K562 (cell line): ENCODE results near the gene DCPS. TPM values are rescaled to one million over a fixed set of nuclear protein-coding genes. Genes with fewer than 3 reads are reported as not detected.
A peak's percentile ranks its signal among the peaks of the same experiment; 100 is the strongest.

Experiments used
- ATAC-seq: fragments of 200-7000 bp; cut with Tn5 transposase; 3 replicates; pipeline ENCODE4 v1.9.1; 2020; ENCODE audit warnings: moderate library complexity
- BruUV-seq: library from RNA; stranded (reverse); fragments of 400-500 nt; replicated peaks from 2 replicates; lab custom pipeline; 2021; lab: Mats Ljungman, UMichigan
- CTCF ChIA-PET: fragments of 300-600 bp; formaldehyde crosslinking; extraction: SDS; loops from one replicate; lab custom pipeline; 2021; ENCODE audit warnings: low intra/inter-chr PET ratio; lab: Yijun Ruan, JAX
- POLR2A ChIA-PET: fragments of 300-600, 350-650 bp; sonication (Branson Sonifier 250); formaldehyde crosslinking; extraction: SDS; loops from one replicate; lab custom pipeline; 2021; ENCODE audit warnings: antibody characterized with exemption, inconsistent platforms; lab: Yijun Ruan, JAX
- DNase-seq, 4 experiments: peaks; one replicate each; pipeline versions ENCODE4 v3.0.0 to v3.0.0-alpha.2; 2011 to 2018; ENCODE audit warnings: low spot score in 3 of 4, mixed read lengths in 3 of 4; ENCODE audit errors: extremely low read depth in 1 of 4
- FAIRE-seq: peaks from 2 replicates; lab custom pipeline; 2011; peaks lifted over from hg19 to GRCh38; lab: Jason Lieb, UNC
- H2AFZ ChIP-seq: 2 replicates; pipeline ENCODE4 v1.6.0; 2011; ENCODE audit warnings: low read depth, low read length, control low read depth, inconsistent platforms
- H3K27ac ChIP-seq: fragments of 200-600 bp; 3 replicates; pipeline ENCODE4 v1.8.0; 2011; ENCODE audit warnings: low read depth, mild to moderate bottlenecking, control low read depth, inconsistent platforms, low read length, moderate library complexity, mixed read lengths; ENCODE audit errors: extremely low read depth
- H3K27me3 ChIP-seq, 2 experiments: fragments of 300-600 bp in 1 of 2; 2 replicates in 1 of 2; 3 replicates in 1 of 2; pipeline versions ENCODE4 v1.6.0 to v1.8.0; 2011; ENCODE audit warnings: inconsistent platforms in 2 of 2, low read length in 2 of 2, mild to moderate bottlenecking in 1 of 2, mixed read lengths in 1 of 2, moderate library complexity in 1 of 2; ENCODE audit not compliant: control insufficient read depth in 2 of 2, insufficient read depth in 2 of 2
- H3K36me3 ChIP-seq: fragments of 300-600 bp; 3 replicates; pipeline ENCODE4 v1.8.0; 2011; ENCODE audit warnings: mild to moderate bottlenecking, low read length, inconsistent platforms; ENCODE audit not compliant: control insufficient read depth, insufficient read depth
- H3K4me1 ChIP-seq, 2 experiments: fragments of 200-600 bp in 1 of 2; replicated peaks in 1 of 2; 2 replicates in 1 of 2; 3 replicates in 1 of 2; pipeline versions ENCODE4 v1.5.1 to v1.8.0; 2011; ENCODE audit warnings: inconsistent platforms in 2 of 2, low read length in 2 of 2, mild to moderate bottlenecking in 1 of 2, mixed read lengths in 1 of 2, moderate library complexity in 1 of 2; ENCODE audit not compliant: control insufficient read depth in 2 of 2, insufficient read depth in 2 of 2
- H3K4me2 ChIP-seq: 2 replicates; pipeline ENCODE4 v1.6.1; 2011; ENCODE audit warnings: low read length, control low read depth, inconsistent platforms, mixed read lengths; ENCODE audit not compliant: insufficient read depth
- H3K4me3 ChIP-seq: fragments of 200-600 bp; sonication (generic), shearing (Covaris generic); 2 replicates; pipeline ENCODE4 v1.5.1; 2016; ENCODE audit warnings: control low read depth, inconsistent platforms
- H3K79me2 ChIP-seq: fragments of 200-600 bp; 3 replicates; pipeline ENCODE4 v1.8.0; 2011; ENCODE audit warnings: low read length, inconsistent platforms; ENCODE audit not compliant: control insufficient read depth, insufficient read depth
- H3K9ac ChIP-seq, 2 experiments: 2 replicates each; pipeline versions ENCODE4 v1.6.0 to v1.6.1; 2011; ENCODE audit warnings: low read depth in 2 of 2, low read length in 2 of 2, control low read depth in 1 of 2, inconsistent platforms in 1 of 2, mild to moderate bottlenecking in 1 of 2, mixed read lengths in 1 of 2; ENCODE audit not compliant: insufficient read depth in 1 of 2
- H3K9me1 ChIP-seq: one replicate; pipeline ENCODE4 v1.6.0; 2011; ENCODE audit warnings: inconsistent platforms, mild to moderate bottlenecking, low read length, moderate library complexity; ENCODE audit not compliant: control insufficient read depth, insufficient read depth
- H3K9me3 ChIP-seq: replicated peaks from 2 replicates; pipeline ENCODE4 v1.5.1; 2011; ENCODE audit warnings: low read depth, low read length, inconsistent platforms; ENCODE audit not compliant: control insufficient read depth, insufficient read depth
- H4K20me1 ChIP-seq: replicated peaks from 2 replicates; pipeline ENCODE4 v1.6.1; 2011; ENCODE audit warnings: low read length, inconsistent platforms, mixed read lengths; ENCODE audit not compliant: control insufficient read depth, insufficient read depth
- C11orf30 ChIP-seq: fragments of 450-650 bp; IDR thresholded peaks from 2 replicates; pipeline ENCODE4 v1.6.1; 2016; ENCODE audit warnings: low read depth, mild to moderate bottlenecking
- DACH1 ChIP-seq: fragments of 450-650 bp; IDR thresholded peaks from 2 replicates; pipeline ENCODE4 v1.6.1; 2018; ENCODE audit not compliant: partially characterized antibody
- E2F3 ChIP-seq: fragments of 250-450 bp; sonication (Bioruptor Pico); IDR thresholded peaks from 2 replicates; pipeline ENCODE4 v1.4.0; 2020; ENCODE audit warnings: mild to moderate bottlenecking
- FIP1L1 ChIP-seq: fragments of 200-400 bp; formaldehyde crosslinking; IDR thresholded peaks from 2 replicates; pipeline ENCODE4 v1.6.1; 2018; ENCODE audit warnings: mild to moderate bottlenecking, low read depth, low read length; ENCODE audit not compliant: poor library complexity, severe bottlenecking
- MAFF ChIP-seq: IDR thresholded peaks from 2 replicates; pipeline ENCODE4 v1.6.1; 2012; ENCODE audit warnings: low read length, improper control_type of control experiment
- MAFG ChIP-seq: fragments of 450-650 bp; conservative IDR thresholded peaks from 2 replicates; pipeline ENCODE4 v1.6.1; 2016; ENCODE audit warnings: missing genetic modification characterization, missing compliant biosample characterization
- MAFK ChIP-seq: IDR thresholded peaks from 2 replicates; pipeline ENCODE4 v1.6.1; 2011; ENCODE audit warnings: low read length, improper control_type of control experiment
- WHSC1 ChIP-seq: IDR thresholded peaks from one replicate; pipeline ENCODE4 v1.6.1; 2012; ENCODE audit warnings: low read length, control low read depth, inconsistent platforms
- ZNF316 ChIP-seq: fragments of 450-650 bp; IDR thresholded peaks from 2 replicates; pipeline ENCODE4 v1.6.1; 2016
- WGBS: fragments of 100-300 bp; shearing (Covaris generic); methylation state at CpG from one replicate; pipeline ENCODE4 v1.1.6; 2016; ENCODE audit warnings: low coverage, mixed read lengths; ENCODE audit not compliant: insufficient coverage; ENCODE audit errors: missing lambda C conversion rate; 5-methylcytosine and 5-hydroxymethylcytosine counted together
- in situ Hi-C: fragments of 300-500 bp; cut with MboI; formaldehyde crosslinking; loops from 4 replicates; pipeline ENCODE4 v1.15.0; 2018; ENCODE audit warnings: inconsistent platforms, mixed read lengths
- intact Hi-C: fragments of 100-400 bp; cut with micrococcal nuclease; formaldehyde crosslinking; loops from 2 replicates; pipeline ENCODE4 v1.14.2; 2022
- polyA plus RNA-seq, 8 experiments: library from polyadenylated mRNA; depleted of rRNA in 4 of 8; stranded (reverse) in 5 of 8; unstranded in 3 of 8; fragments of >200 nt; fragmentation: Nextera tagmentation in 2 of 8; fragmentation: Illumina TruSeq in 1 of 8; extraction: Ambion mirVana in 2 of 8; extraction: Trizol in 1 of 8; gene quantifications; 2 replicates each; pipeline versions ENCODE4 v1.2.1 to v1.2.3, GENCODE V29; 2011 to 2014; ENCODE audit warnings: inconsistent platforms in 1 of 8, missing spikeins in 1 of 8
- total RNA-seq, 7 experiments: library from RNA; depleted of rRNA in 6 of 7; stranded (reverse); fragments of >200 nt in 6 of 7; fragmentation: Illumina TruSeq in 2 of 7; extraction: Trizol in 2 of 7; gene quantifications; 2 replicates each; pipeline versions ENCODE4 v1.2.1 to v1.2.3, GENCODE V29; 2011 to 2021; ENCODE audit warnings: low replicate concordance in 1 of 7
- TF ChIP-seq, protein P1 (sequence below): fragments of 250-450 bp; sonication (Bioruptor Pico); IDR thresholded peaks from 2 replicates; pipeline ENCODE4 v1.8.0; 2021; ENCODE audit warnings: mild to moderate bottlenecking, moderate library complexity

The DCPS gene
- total and polyA plus RNA-seq, 9 of the 15 experiments (the other 6 are each of a cell fraction or from before 2014, with no cell fraction given): 8.7 to 38.1 (median 17.9) TPM

DNA sequence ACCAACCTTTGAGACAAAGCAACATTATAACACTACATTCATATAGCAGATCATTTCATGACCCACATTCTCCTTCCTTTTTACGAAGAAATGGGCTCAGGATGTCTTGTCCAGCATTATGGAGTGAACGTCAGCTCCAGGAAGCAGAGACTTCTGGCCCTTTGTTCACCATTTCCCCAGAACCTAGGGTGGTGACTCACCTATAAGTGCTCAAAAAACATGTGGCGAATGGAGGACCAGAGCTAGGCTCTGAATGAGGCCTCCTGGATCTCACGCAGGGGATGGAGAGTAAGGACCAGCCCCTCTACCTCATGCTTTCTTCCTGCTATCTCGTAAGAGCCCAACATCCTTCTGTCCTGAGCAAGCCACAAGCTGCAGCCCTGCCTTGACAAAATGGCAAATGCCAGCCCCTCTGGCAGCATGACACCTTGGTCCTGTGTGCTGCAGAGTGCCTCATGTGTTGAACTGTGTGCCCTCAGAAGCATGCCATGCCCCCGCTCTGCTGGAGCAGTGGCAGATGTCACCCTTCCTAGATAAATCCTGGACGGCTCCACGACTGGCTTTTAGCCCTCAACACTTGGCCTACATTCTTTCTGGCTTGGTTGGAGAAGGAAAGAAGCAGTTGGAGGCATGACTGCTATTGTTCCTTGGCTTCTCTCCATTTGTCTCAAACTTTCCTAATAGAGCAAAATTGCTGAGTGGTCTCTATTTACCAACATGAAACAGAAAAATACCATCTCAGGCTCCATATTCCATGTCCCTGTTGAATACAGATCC lies 45.1 kb downstream of the DCPS start:
- no peaks in the 10 kb centered on the region for H3K9me3 ChIP-seq
- peaks cover 59% of the 10 kb centered on the region for H3K36me3 ChIP-seq
- in situ Hi-C loops (no loop called here), intact Hi-C loops (loop anchor here (5.0 kb wide), 1 partner anchor 43 kb away; no protein-coding TSS in a partner anchor)
- H3K9me1 ChIP-seq: peaks cover 8% of the 10 kb centered on the region
- H3K4me1 ChIP-seq: peaks cover 65 to 92% of the 10 kb centered on the region in 2 experiments
- H3K79me2 ChIP-seq: peaks cover 64% of the 10 kb centered on the region
- 74% methylated on average over 8 of the region's 8 CpGs for WGBS
- ATAC-seq (no peak), FAIRE-seq (no peak), DNase-seq (no peak)
- H4K20me1 ChIP-seq: peaks cover 5% of the 10 kb centered on the region; the same call in 1 of the 2 replicates
- ChIA-PET CTCF (no interaction called here), POLR2A (interaction anchor here (0.6 to 1.4 kb wide), 4 partner anchors 9 to 57 kb away, joined by 3 to 5 read pairs (median 4); partner anchors contain the start of gene DCPS)
- TF ChIP-seq E2F3: no peak
- no peak for TF ChIP-seq FIP1L1
- TF ChIP-seq, protein P1, sequence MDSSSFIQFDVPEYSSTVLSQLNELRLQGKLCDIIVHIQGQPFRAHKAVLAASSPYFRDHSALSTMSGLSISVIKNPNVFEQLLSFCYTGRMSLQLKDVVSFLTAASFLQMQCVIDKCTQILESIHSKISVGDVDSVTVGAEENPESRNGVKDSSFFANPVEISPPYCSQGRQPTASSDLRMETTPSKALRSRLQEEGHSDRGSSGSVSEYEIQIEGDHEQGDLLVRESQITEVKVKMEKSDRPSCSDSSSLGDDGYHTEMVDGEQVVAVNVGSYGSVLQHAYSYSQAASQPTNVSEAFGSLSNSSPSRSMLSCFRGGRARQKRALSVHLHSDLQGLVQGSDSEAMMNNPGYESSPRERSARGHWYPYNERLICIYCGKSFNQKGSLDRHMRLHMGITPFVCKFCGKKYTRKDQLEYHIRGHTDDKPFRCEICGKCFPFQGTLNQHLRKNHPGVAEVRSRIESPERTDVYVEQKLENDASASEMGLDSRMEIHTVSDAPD (CRISPR knock-in tag): no peak
- TF ChIP-seq MAFF: peak; percentile 53
- TF ChIP-seq DACH1: no peak
- TF ChIP-seq MAFG (tag): peak; percentile 49; the same call in 1 of the 2 replicates
- peak; percentile 59 for TF ChIP-seq WHSC1
- peak; percentile 83 for TF ChIP-seq C11orf30
- peak; percentile 87 for TF ChIP-seq ZNF316
- TF ChIP-seq MAFK: peak; percentile 18; the same call in 1 of the 2 replicates
- no peaks in the 10 kb centered on the region for H3K27me3 ChIP-seq
- H3K4me2 ChIP-seq: 0 out of 2 replicates have a peak overlapping the region, but pooled peaks have one; percentile 26
- no TSS peak for BruUV-seq
- no peak overlapping the region for H2AFZ ChIP-seq
- H3K4me3 ChIP-seq: no peak overlapping the region
- H3K27ac ChIP-seq: peak overlapping the region; percentile 58; the same call in 2 of the 3 replicates
- peak overlapping the region; percentile 30 to 82 for H3K9ac ChIP-seq
